GM12801 (cell line): ENCODE results near the gene CACNA1B.
"Not testable (repeated sequence)": the region's sequence is repeated elsewhere in the genome, so short reads cannot be mapped to it uniquely, and the experiment has no call there.

Experiments
- CTCF ChIP-seq: IDR thresholded peaks from one replicate; pipeline ENCODE4 v1.5.1; 2011; ENCODE audit warnings: control low read depth; ENCODE audit not compliant: insufficient read length; ENCODE audit errors: extremely low read depth

The CACNA1B gene

GRCh38 chr9:137877506-137878122, at the start of gene CACNA1B:
Gene CACNA1B (plus strand): TSS chr9:137877782. CDS start chr9:137877934, 152 bp downstream.
- TF ChIP-seq CTCF, result not testable (repeated sequence)

- no peak for TF ChIP-seq CTCF
Measured at GRCh38 chr9:137827908-137828526, 49.6 kb upstream of the CACNA1B start.

GRCh38 chr9:137828527-137829259, 48.9 kb upstream of the CACNA1B start:
- TF ChIP-seq CTCF, result no peak

- no peak for TF ChIP-seq CTCF
Measured at GRCh38 chr9:137829260-137829996, 48.2 kb upstream of the CACNA1B start.

GRCh38 chr9:137832191-137832700, 45.3 kb upstream of the CACNA1B start:
- no peak for TF ChIP-seq CTCF

- TF ChIP-seq CTCF, result no peak
Measured at GRCh38 chr9:137832830-137833590, 44.6 kb upstream of the CACNA1B start.
